Measurements from ENCODE around the gene OTOGL.

GRCh38 chr12:80325167-80325959 is 226.0 kb downstream of the OTOGL start:
- TF ChIP-seq CTCF (IDR thresholded peaks at IDR 0.05) (no peak), POLR2A (IDR thresholded peaks at IDR 0.05) (no peak)
